H1 (cell line): ENCODE results near the gene SPAG4. TPM values are rescaled to one million over a fixed set of nuclear protein-coding genes. Genes with fewer than 3 reads are reported as not detected.

Source experiments
- EGR1 ChIP-seq: IDR thresholded peaks from 2 replicates; pipeline ENCODE4 v1.6.1; 2011; ENCODE audit warnings: low read depth, low read length, borderline replicate concordance
- SAP30 ChIP-seq: fragments of 300-600 bp; sonication (generic); IDR thresholded peaks from 2 replicates; pipeline ENCODE4 v1.7.1; 2012; ENCODE audit warnings: low read length, moderate library complexity, mild to moderate bottlenecking, inconsistent platforms; ENCODE audit not compliant: insufficient read depth, insufficient replicate concordance
- SIRT6 ChIP-seq: IDR thresholded peaks from one replicate; pipeline ENCODE4 v1.7.1; 2012; ENCODE audit warnings: low read length, inconsistent platforms
- TCF12 ChIP-seq: IDR thresholded peaks from 2 replicates; pipeline ENCODE4 v1.6.1; 2011; ENCODE audit warnings: low read depth, mild to moderate bottlenecking, low read length
- polyA plus RNA-seq, 7 experiments: library from polyadenylated mRNA; depleted of rRNA in 3 of 7; stranded (reverse) in 5 of 7; unstranded in 2 of 7; fragments of >200 nt in 5 of 7; fragments of 200-250 nt in 2 of 7; gene quantifications; 1 replicate in 5 of 7; 2 replicates in 1 of 7; 4 replicates in 1 of 7; pipeline versions ENCODE4 v1.2.1 to v1.2.3, GENCODE V29; 2011 to 2013; ENCODE audit warnings: missing spikeins in 2 of 7, mixed read lengths in 2 of 7
- small RNA-seq: library from polyadenylated mRNA; stranded (forward); fragments of <200 nt; extraction: miRNeasy Mini kit (QIAGEN cat#:217004); gene quantifications from one replicate; pipeline ENCODE3, GENCODE V24; 2013; ENCODE audit not compliant: insufficient read depth
- total RNA-seq: library from RNA; stranded (reverse); fragmentation: NEBNext Ultra II Directional; extraction: Animal tissue kit (Norgen Biotek cat#: 25700); gene quantifications from 2 replicates; pipeline ENCODE4 v1.2.1, GENCODE V29; 2021

Gene SPAG4
- total and polyA plus RNA-seq, 2 of the 8 experiments (the other 6 are each of a cell fraction or from before 2014, with no cell fraction given): 2.4 to 6.0 TPM

GRCh38 chr20:35669681-35670080 is 54.1 kb downstream of the SPAG4 start (continued):
- TF ChIP-seq TCF12 (no peak), SAP30 (no peak), SIRT6 (no peak), EGR1 (no peak)

Small RNA genes lying within 50 kb of the gene (small RNA-seq; reads per million reads assigned to genes)
- not detected for gene RNU6-759P
- gene RPL37P1: not detected

Other genes starting within 250 kb of the SPAG4 start
- gene UQCC1, start 203.9 kb upstream of the SPAG4 start, total RNA-seq: 51.0 and 69.4 TPM in 2 replicates
- gene UQCC1, start 203.9 kb upstream of the SPAG4 start, polyA plus RNA-seq (2011; rRNA removed): 31.2 and 38.0 TPM in 2 replicates
- not detected in 2 replicates for gene GDF5, start 177.6 kb upstream of the SPAG4 start, total RNA-seq
- gene GDF5, start 177.6 kb upstream of the SPAG4 start, polyA plus RNA-seq (2011; rRNA removed): 0.03 and 0.05 TPM in 2 replicates
- gene CEP250, start 160.2 kb upstream of the SPAG4 start, total RNA-seq: 33.1 and 33.7 TPM in 2 replicates
- 2.6 and 4.6 TPM in 2 replicates for gene CEP250, start 160.2 kb upstream of the SPAG4 start, polyA plus RNA-seq (2011; rRNA removed)
- gene C20orf173, start 86.2 kb upstream of the SPAG4 start, total RNA-seq: not detected in 2 replicates
- not detected in 2 replicates for gene C20orf173, start 86.2 kb upstream of the SPAG4 start, polyA plus RNA-seq (2011; rRNA removed)
- 174 and 178 TPM in 2 replicates for gene ERGIC3, start 73.8 kb upstream of the SPAG4 start, total RNA-seq
- gene ERGIC3, start 73.8 kb upstream of the SPAG4 start, polyA plus RNA-seq (2011; rRNA removed): 341 and 364 TPM in 2 replicates
- 294 and 299 TPM in 2 replicates for gene CPNE1, start 49.1 kb downstream of the SPAG4 start, total RNA-seq
- 346 and 534 TPM in 2 replicates for gene CPNE1, start 49.1 kb downstream of the SPAG4 start, polyA plus RNA-seq (2011; rRNA removed)
- gene RBM12, start 49.1 kb downstream of the SPAG4 start, total RNA-seq: 175 and 187 TPM in 2 replicates
- 207 and 214 TPM in 2 replicates for gene RBM12, start 49.1 kb downstream of the SPAG4 start, polyA plus RNA-seq (2011; rRNA removed)
- 25.1 and 26.1 TPM in 2 replicates for gene NFS1, start 83.5 kb downstream of the SPAG4 start, total RNA-seq
- gene NFS1, start 83.5 kb downstream of the SPAG4 start, polyA plus RNA-seq (2011; rRNA removed): 35.4 and 38.8 TPM in 2 replicates
- 164 and 173 TPM in 2 replicates for gene ROMO1, start 83.6 kb downstream of the SPAG4 start, total RNA-seq
- 702 and 1,070 TPM in 2 replicates for gene ROMO1, start 83.6 kb downstream of the SPAG4 start, polyA plus RNA-seq (2011; rRNA removed)
- 219 and 220 TPM in 2 replicates for gene RBM39, start 126.4 kb downstream of the SPAG4 start, total RNA-seq
- 55.2 and 78.0 TPM in 2 replicates for gene RBM39, start 126.4 kb downstream of the SPAG4 start, polyA plus RNA-seq (2011; rRNA removed)
- 70.1 and 70.3 TPM in 2 replicates for gene PHF20, start 156.2 kb downstream of the SPAG4 start, total RNA-seq
- gene PHF20, start 156.2 kb downstream of the SPAG4 start, polyA plus RNA-seq (2011; rRNA removed): 25.6 and 39.9 TPM in 2 replicates